HG02870 (cell line): ENCODE measurements around the gene FBF1.
"Not testable (repeated sequence)": the region's sequence is repeated elsewhere in the genome, so short reads cannot be mapped to it uniquely, and the experiment has no call there.

Experiments
- ATAC-seq: cut with Tn5 transposase; IDR thresholded peaks from one replicate; pipeline ENCODE4 v1.9.1; 2021; ENCODE audit warnings: mild to moderate bottlenecking, moderate library complexity; ENCODE audit not compliant: unreplicated experiment

The FBF1 gene

DNA sequence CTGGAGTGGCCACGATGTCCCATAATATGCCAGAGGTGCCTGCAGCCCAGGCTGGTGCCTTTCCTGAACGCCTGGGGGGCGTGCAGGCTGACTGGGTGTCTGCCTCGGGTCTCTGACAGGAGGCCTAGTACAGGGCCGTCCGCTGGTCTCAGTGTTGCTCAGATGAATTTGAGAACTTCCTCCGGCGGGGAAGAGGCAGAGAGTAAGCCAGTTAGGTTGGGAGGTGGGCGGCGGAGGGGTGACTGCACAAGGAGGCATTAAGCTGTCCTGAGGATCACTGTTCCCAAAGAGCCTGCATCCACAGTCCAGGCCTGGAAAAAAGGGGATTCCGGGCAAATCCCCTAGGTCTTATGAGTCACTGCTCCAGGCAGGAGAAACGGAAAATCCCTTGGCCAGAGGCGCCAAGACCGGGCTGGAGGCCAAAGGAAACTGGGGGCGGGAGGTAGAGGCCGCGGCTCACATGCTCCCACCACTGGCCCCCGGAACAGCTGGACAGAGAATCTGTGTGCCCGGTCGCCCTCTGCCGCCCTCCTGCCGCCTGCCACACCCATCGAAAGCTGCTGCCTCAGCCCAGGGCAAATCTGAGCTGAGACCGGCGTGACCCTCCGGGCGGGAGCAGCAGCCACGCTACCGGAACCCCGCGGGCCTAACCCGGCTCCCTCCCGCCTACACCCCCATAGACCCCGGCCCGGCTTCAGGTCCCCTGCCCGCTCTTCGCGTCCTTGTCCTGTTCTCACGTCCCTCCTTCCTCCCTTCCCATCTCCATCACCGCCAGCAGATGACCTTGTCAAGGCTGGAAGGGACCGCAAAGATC lies 63.7 kb downstream of the FBF1 start:
- no peak for ATAC-seq

DNA sequence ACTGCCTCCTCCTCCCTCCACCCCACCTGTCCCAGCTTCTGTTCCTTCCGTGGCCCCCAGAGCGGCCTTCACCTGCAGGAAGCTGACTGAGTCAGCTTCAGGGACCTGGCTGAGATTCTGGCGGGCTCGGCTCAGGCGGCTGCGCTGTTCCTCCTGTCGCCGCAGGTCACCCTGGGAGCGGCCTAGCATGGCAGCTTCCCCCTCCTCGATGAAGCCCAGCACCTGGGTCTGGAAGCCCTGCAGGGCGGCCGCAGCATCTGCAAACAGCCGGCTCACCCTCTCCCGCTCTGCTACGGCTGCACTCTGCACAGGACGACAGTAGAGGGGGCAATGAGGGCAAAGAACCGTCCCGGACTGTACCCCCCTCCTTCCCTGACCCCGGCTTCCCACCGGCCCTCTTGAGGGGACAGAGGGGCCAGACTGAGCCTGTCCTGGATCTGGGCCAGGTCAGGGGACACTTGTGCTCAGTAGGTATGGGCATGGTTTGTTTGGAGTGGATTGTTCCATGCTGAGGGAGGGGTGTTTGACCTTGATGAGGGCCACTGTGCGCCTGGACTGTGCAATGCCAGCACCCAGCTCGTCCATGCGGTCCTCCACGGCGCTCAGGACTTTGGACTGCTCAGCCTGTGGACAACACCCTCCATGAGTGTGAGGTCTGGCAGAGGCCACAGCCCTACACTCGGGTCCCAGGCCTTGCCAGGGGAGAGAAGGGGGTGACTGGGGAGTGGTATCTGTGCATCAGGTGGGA lies 64.5 kb downstream of the FBF1 start:
- ATAC-seq: no peak

DNA sequence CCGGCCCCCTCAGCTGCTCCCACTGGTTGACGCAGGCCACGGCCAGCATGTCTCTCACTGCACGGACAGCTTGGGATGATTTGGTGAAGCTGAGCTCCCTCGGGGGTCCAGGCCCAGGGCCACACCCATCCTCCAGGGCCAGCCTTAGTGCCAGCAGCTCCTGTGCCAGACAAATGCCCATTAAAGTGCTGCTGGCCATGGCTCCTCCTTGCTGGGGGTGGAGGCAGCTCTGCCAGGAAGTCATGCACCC lies 65.0 kb downstream of the FBF1 start:
- no peak for ATAC-seq

DNA sequence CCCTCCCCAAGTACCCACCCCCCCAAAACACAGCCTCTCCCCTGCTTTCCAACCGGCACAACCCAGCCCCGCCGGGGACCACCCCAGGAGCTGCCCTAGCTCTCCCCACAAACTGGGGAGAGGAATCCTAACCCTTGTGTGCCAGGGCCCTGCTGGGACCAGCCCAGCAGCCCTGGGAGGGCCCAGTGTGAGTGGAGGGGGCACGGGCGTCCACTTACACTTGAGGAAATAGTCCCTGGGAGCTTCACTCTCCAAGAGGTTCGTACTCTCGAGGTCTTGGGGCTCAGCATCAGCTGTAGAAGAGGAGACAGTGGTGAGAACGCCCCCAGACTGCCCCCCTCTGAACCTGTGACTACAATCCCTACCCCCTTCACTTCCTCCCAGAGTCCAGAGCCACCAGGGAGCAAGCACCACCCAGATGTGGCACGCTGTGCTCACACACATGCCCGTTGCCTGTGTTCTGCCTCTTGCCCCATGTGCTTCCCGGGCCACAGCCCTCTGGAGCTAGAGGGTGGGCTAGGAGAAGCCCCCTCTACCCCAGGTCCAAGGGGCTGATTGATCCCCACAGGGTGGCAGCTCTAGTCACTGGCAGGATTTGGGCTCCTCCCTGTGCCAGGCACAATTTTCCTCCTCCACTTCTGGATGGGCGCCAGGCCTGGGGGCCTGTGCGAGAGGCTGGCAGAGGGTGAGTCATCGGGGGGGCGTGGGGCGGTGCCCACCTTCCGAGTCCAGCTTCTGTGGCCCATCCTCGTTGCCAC lies 65.5 kb downstream of the FBF1 start:
- no peak for ATAC-seq

DNA sequence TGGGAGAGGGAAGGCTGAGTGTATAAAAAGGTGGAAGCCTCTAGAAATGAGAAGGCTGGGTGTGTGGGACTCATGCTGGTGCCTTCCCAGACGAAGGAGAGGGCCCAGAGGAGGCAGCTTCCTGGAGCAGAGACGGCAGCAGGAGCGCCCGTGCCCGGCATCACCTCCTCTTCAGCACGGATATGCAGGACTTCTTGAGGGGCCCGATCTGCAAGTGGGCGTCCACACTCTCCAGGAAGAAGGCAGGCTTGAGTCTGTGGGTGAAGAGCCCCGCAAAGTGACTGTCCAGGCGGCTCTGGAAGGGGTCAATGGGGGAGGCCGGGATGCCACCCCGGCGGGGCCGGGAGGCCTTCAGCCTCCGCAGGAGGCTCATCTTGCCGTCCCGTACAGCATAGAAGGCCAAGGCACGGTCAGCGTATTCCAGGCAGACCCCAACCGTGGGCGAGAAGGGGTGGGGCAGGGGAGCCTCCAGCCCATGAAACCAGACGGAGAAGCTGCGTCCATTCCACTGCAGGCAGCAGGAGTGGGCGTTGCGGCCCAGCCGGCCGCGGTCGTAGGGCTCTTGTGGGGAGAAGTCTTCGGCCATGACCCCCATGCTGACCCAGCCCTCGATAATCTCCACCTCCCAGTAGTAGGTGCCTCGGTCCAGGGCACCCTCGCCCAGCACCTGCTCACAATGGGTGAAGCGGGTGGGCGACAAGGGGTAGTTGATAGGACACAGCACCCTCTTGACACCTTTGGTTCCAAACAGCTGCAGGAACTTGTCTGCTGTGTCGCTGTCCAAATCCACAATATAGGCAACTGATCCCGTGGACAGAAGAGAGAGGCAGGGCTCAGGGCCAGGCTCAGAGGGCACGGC lies 66.3 kb downstream of the FBF1 start:
- ATAC-seq: no peak

DNA sequence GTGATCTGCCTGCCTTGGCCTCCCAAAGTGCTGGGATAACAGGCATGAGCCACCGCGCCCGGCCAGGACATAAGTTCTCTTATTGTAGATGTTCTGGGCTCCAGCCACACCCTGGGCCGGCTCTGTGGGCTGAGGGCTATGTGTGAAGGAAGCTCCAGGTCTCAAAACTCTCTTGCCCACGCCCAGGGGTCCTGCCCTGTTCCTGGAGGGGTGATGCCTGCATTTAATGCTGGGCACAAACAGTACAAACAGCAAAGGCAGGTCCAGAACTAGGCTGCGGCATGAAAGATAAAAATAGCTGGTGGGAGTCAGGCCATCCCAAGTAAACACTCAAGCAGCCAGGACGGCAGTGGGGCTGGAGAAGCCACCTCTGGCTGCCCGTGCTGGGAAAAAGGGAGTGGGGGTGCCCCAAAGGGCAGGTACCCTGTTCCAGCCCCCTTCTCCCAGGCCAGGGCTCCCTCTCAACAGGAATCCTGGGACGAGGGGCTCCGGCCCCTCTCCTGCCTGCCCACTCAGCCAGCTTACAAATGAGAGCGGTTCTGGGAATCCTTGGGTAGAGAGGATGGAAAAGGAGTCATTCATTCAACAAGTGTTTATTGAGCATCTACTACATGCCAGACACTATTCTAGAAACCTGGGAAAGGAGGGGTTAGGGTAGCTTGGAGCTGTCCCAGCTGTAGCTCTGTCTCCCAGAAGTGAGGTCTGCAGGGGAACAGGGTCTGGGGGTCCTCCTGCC lies 67.1 kb downstream of the FBF1 start:
- no peak for ATAC-seq

DNA sequence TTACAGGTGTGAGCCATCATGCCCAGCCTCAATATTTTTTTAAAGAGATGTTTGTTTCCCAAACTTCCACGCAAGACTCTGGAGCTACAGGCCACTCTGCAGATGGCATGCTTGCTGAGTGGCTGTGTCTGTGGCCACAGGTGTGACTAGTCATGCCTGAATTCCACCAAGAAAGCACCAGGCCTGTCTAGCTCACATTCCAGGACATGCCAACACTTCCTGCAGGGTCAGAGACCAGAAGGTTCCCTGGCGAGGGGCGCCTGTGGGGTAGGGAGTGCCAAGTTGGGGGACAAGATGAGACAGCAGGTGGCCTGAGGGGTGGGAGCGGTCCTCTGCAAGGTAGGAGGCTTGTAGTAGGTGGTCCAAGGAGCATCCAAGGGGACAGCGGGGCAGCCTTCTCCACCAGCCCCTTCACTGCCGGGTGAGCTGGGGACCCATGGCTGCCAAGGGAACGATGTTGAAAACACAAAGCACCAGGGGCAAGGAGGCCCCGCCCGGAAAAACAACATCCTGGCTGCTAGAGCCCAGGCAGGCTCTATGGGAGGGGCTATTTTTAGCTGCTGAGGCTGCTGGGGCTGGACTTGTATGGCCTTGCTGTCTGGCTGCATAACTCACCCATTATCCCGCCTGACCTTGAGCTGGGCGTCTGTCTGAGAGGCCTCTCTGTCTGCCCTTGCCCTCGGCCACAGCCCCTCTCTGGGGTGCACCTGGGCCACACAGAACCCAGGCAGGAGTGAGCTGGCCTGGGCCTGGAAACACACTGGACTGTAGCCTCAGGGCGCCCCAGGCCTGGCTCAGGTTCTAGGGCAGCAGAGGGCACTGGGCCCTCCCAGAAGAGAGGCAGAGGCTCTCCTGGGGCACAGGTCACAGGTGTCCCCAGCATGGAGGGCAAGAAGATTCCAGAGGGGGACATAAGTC lies 68.1 kb downstream of the FBF1 start:
- no peak for ATAC-seq

DNA sequence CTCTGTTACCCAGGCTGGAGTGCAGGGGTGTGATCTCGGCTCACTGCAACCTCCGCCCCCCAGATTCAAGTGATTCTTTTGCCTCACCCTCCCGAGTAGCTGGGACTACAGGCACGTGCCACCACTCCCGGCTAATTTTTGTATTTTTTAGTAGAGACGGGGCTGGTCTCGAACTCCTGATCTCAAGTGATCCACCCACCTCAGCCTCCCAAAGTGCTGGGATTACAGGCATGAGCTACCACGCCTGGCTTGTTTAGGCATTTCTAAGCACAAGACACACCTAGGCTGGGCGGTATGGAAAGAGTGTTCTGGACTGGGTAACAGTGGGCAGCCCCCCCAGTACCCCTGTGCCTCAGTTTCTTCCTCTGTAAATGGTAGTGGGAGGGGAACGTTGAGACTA lies 70.6 kb downstream of the FBF1 start:
- ATAC-seq: not testable (repeated sequence)

DNA sequence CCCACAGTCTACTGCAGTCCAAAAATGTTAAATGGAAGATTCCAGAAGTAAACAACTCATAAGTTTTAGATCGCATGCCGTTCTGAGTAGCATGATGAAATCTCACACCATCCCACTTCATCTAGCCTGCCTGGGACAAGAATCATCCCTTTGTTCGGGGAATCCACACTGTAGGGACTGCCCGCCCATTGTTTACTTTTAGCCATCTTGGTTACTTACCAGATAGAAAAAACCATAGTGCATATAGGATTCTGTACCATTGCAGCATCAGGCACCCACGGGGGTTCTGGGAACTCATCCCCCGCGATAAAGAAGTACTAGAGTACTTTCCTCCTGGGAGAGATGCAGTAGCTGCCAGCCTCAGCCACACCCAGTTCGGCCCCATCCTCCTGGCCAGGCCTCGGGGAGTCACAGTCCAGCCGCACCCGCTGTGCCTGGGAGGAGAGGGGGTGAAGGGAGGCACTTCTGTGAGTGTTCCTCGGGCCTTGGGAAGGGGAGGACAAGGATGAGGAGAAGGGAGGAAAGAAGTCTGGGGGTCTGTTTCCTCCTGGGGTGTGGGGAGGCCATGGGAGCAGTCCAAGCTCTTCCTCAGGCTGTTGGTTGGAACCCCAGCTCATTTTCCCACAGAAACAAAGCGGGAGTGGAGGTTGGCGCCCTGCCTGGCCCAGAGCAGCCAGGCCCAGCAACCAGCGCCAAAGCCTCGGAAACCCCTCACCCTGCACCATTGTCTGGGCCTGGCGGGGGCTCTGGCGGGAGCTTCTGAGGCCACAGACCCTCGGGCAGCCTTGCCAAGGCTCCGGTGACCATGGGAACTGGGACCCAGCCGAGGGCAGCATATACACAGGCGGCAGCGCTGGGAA lies 71.3 kb downstream of the FBF1 start:
- no peak for ATAC-seq

DNA sequence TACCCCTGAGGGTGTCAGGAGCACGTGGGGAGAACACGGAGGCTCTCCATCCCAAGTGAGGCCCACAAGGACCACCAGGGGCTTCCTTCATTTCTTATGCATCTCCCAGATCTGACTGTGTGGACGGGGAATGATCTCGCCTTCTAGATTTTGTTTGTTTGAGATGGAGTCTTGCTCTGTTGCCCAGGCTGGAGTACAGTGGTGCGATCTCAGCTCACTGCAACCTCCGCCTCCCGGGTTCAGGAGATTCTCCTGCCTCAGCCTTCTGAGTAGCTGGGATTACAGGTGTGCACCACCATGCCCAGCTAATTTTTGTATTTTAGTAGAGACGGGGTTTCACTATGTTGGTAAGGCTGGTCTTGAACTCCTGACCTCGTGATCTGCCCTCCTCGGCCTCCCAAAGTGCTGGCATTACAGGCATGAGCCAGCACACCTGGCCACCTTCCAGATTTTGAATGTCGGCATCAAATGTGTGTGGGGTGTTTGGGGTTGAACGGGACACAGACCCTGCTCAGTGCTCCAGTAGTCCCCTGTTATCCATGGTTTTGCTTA lies 72.0 kb downstream of the FBF1 start:
- not testable (repeated sequence) for ATAC-seq

DNA sequence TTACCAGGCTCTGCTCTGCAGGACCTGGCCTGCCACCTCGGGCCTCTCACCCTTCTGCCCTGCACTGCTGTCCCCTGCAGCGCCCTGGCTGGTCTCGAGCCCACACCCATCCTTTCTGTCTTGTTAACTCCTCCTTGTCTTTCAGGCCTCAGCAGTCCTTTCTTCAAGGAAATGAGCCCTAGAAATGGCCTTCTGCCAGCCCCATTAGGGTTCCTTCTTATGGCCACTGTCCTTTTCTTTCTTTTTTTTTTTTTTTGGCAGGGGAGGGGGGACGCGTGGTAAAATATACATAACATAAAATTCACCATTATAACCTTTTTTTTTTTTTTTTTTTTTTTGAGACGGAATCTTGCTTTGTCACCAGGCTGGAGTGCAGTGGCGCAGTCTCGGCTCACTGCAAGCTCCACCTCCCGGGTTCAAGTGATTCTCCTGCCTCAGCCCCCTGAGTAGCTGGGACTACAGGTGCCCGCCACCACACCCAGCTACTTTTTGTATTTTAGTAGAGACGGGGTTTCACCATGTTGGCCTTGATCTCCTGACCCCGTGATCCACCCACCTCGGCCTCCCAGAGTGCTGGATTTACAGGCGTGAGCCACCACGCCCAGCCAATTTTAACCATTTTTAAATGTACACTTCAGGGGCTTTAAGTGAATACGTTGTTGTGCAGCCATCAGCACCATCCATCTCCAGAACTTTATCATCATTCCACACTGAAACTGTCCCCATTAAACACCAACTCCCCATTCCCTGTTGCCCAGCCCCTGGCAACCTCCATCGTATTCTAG lies 75.2 kb downstream of the FBF1 start:
- not testable (repeated sequence) for ATAC-seq

DNA sequence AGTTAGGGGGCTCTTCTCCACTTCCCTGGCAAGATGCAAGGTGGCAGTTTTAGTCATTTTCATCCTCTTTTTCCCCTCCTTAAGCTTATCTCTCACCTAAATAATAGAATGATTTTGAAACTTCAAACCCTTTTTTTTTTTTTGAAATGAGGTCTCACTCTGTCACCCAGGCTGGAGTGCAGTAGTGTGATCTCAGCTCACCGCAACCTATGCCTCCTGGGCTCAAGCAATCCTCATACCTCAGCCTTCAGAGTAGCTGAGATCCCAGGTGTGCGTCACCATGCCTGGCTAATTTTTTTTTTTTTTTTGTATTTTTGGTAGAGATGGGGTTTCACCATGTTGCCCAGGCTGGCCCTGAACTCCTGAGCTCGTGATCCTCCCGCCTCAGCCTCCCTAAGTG lies 76.0 kb downstream of the FBF1 start:
- ATAC-seq: peak; percentile 4

DNA sequence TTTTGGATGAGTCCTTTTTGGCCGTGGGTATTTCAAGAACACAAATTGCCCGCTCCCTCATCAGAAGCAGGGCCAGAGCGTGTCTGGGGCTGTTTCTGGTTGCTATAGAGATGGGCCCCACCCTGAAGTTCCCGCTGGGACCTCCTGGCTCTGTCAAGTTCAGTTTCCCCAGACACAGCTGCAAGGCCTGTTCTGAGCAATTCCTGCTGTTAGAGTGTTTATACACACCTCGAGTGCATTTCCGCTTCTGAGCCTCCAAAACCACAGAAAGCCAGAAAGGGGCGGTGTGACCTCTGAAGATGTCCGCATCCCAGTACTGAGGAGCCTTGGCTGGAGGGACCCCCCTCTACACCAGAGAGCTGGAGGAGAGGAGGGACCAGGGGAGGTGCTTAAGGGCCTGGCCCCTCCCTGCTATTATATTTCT lies 76.4 kb downstream of the FBF1 start:
- ATAC-seq: peak; percentile 87

DNA sequence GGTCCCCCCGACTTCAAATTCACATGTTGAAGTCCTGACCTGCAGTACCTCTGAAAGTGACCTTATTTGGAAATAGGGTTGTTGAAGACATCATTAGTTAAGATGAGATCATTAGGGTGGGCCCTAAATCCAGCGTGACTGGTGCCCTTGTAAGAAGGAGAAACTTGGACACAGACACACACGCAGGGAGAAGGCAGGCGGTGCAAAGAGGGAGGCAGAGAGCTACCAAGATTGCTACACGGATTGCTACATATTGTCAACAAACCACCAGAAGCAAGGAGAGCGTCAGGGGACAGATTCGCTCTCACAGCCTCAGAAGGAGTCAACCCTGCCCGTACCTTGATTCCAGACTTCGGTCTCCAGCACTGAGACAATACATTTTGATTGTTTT lies 78.9 kb downstream of the FBF1 start:
- ATAC-seq: no peak
